Adrenal gland (tissue), 5 donors: ENCODE results near the gene PTCHD4.

ENCODE experiments used
- CTCF ChIP-seq, 6 experiments: fragments of 450-650 bp in 4 of 6; fragments of 200-600 bp in 2 of 6; sonication (generic) in 1 of 6; IDR thresholded peaks; 1 replicate in 5 of 6; 2 replicates in 1 of 6; pipeline versions ENCODE4 v1.5.1 to v1.8.0; 2016 to 2021; ENCODE audit warnings: antibody characterized with exemption in 6 of 6, mild to moderate bottlenecking in 2 of 6, moderate library complexity in 1 of 6
- POLR2A ChIP-seq, 2 donors: fragments of 450-650 bp; IDR thresholded peaks; one replicate each; pipeline ENCODE4 v1.6.1; 2017; ENCODE audit warnings: antibody characterized with exemption in 2 of 2, mild to moderate bottlenecking in 2 of 2, moderate library complexity in 1 of 2
- donor health status: DM: no; HTN: no; CAD: no.

GRCh38 chr6:48086187-48086586, 24.8 kb downstream of the PTCHD4 start:
- TF ChIP-seq CTCF (IDR thresholded peaks at IDR 0.05) (no peak), POLR2A (IDR thresholded peaks at IDR 0.05) (no peak)
